ENCODE measurements around the gene HHIP. TPM values are rescaled to one million over a fixed set of nuclear protein-coding genes. Genes with fewer than 3 reads are reported as not detected.

Gene HHIP
- total RNA-seq, 1 experiment from 2014 or later: not detected

GRCh38 chr4:144683516-144683915, 37.6 kb downstream of the HHIP start:
- intact Hi-C loops (cut with micrococcal nuclease): no loop called here
- no TSS peak for BruUV-seq (replicated peaks)
- Histone ChIP-seq H3K27ac (ENCODE audit: low read depth, low read length) (no peak overlapping the region), H3K9me3 (ENCODE audit: control insufficient read depth in 1 of 2, insufficient read depth in 1 of 2, low read depth in 1 of 2, low read length in 2 of 2) (no peaks in the 10 kb centered on the region), H2AFZ (ENCODE audit: low read depth, low read length, poor library complexity, severe bottlenecking) (no peak overlapping the region), H3K9ac (ENCODE audit: low read length) (no peak overlapping the region), H3K4me2 (ENCODE audit: low read length) (no peak overlapping the region), H3K36me3 (ENCODE audit: control insufficient read depth in 1 of 2, insufficient read depth in 2 of 2, low read length in 2 of 2) (no peaks in the 10 kb centered on the region), H3K4me1 (ENCODE audit: control insufficient read depth in 1 of 2, insufficient read depth in 2 of 2, low read length in 2 of 2) (no peaks in the 10 kb centered on the region), H3K4me3 (replicated peaks in 1 of 2; ENCODE audit: low read depth in 1 of 2, low read length in 2 of 2) (no peak overlapping the region), H4K20me1 (ENCODE audit: insufficient read depth) (no peaks in the 10 kb centered on the region), H3K79me2 (ENCODE audit: insufficient read depth, low read length) (no peaks in the 10 kb centered on the region), H3K9me2 (ENCODE audit: insufficient read depth) (no peaks in the 10 kb centered on the region), H3K27me3 (ENCODE audit: insufficient read depth, low read length) (no peaks in the 10 kb centered on the region)
- ATAC-seq (no peak), DNase-seq (ENCODE audit: low read depth, low spot score) (no peak)
- ChIA-PET CTCF (no interaction called here), RAD21 (ENCODE audit: low non-redundant PET in 1 of 2, low total read pairs in 2 of 2, uncharacterized antibody in 2 of 2, unreplicated experiment in 2 of 2) (no interaction called here), POLR2A (no interaction called here)
- TF ChIP-seq ZBTB33 (IDR thresholded peaks at IDR 0.05; ENCODE audit: extremely low read depth, insufficient replicate concordance, low read length) (no peak), CTCF (IDR thresholded peaks at IDR 0.05 in 2 of 3, conservative IDR thresholded peaks at IDR 0.05 in 1 of 3; ENCODE audit: borderline replicate concordance in 1 of 3, insufficient read depth in 1 of 3, low read depth in 2 of 3, low read length in 2 of 3) (no peak), POLR2A (IDR thresholded peaks at IDR 0.05; ENCODE audit: borderline replicate concordance, extremely low read depth, insufficient read depth, insufficient read length) (no peak), EGR1 (IDR thresholded peaks at IDR 0.05; ENCODE audit: low read depth) (no peak), RAD21 (IDR thresholded peaks at IDR 0.05; ENCODE audit: low read depth) (no peak), ATF3 (IDR thresholded peaks at IDR 0.05) (no peak), YY1 (IDR thresholded peaks at IDR 0.05; ENCODE audit: extremely low read depth, insufficient replicate concordance, low read depth, low read length) (no peak), ZNF274 (IDR thresholded peaks at IDR 0.05; ENCODE audit: low read depth, low read length) (no peak), CEBPB (IDR thresholded peaks at IDR 0.05; ENCODE audit: low read depth) (no peak), SP1 (IDR thresholded peaks at IDR 0.05; ENCODE audit: low read depth) (no peak), POLR2AphosphoS5 (IDR thresholded peaks at IDR 0.05; ENCODE audit: low read depth, low read length) (no peak), ELF1 (IDR thresholded peaks at IDR 0.05; ENCODE audit: borderline replicate concordance, low read depth) (no peak), SRF (IDR thresholded peaks at IDR 0.05; ENCODE audit: low read depth) (no peak)
- TF ChIP-seq, protein P1, sequence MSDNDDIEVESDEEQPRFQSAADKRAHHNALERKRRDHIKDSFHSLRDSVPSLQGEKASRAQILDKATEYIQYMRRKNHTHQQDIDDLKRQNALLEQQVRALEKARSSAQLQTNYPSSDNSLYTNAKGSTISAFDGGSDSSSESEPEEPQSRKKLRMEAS (IDR thresholded peaks at IDR 0.05): no peak
- TF ChIP-seq, protein P2, sequence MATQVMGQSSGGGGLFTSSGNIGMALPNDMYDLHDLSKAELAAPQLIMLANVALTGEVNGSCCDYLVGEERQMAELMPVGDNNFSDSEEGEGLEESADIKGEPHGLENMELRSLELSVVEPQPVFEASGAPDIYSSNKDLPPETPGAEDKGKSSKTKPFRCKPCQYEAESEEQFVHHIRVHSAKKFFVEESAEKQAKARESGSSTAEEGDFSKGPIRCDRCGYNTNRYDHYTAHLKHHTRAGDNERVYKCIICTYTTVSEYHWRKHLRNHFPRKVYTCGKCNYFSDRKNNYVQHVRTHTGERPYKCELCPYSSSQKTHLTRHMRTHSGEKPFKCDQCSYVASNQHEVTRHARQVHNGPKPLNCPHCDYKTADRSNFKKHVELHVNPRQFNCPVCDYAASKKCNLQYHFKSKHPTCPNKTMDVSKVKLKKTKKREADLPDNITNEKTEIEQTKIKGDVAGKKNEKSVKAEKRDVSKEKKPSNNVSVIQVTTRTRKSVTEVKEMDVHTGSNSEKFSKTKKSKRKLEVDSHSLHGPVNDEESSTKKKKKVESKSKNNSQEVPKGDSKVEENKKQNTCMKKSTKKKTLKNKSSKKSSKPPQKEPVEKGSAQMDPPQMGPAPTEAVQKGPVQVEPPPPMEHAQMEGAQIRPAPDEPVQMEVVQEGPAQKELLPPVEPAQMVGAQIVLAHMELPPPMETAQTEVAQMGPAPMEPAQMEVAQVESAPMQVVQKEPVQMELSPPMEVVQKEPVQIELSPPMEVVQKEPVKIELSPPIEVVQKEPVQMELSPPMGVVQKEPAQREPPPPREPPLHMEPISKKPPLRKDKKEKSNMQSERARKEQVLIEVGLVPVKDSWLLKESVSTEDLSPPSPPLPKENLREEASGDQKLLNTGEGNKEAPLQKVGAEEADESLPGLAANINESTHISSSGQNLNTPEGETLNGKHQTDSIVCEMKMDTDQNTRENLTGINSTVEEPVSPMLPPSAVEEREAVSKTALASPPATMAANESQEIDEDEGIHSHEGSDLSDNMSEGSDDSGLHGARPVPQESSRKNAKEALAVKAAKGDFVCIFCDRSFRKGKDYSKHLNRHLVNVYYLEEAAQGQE (IDR thresholded peaks at IDR 0.05; ENCODE audit: low read depth): no peak
